Measurements from ENCODE around the gene NSG1.

DNA sequence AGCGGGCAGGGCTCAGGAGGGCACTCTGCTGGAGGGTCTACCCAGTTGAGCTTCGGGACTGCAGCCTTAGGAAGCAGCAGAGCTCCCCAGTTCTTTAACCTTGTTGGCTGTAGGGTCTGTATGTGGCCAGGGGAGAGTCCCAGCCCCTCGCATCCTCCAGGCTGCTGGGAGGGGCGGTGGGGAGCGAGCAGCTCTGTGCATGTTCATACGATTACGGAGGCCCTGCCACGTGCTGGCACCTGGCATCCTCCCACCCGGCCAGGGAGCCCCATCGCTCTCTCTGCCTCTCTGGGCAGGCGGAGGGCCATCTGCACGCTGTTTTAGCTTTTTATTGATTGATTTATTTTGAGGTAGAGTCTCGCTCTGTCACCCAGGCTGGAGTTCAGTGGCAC lies 21.2 kb downstream of the NSG1 start:
- TF ChIP-seq, protein P1, sequence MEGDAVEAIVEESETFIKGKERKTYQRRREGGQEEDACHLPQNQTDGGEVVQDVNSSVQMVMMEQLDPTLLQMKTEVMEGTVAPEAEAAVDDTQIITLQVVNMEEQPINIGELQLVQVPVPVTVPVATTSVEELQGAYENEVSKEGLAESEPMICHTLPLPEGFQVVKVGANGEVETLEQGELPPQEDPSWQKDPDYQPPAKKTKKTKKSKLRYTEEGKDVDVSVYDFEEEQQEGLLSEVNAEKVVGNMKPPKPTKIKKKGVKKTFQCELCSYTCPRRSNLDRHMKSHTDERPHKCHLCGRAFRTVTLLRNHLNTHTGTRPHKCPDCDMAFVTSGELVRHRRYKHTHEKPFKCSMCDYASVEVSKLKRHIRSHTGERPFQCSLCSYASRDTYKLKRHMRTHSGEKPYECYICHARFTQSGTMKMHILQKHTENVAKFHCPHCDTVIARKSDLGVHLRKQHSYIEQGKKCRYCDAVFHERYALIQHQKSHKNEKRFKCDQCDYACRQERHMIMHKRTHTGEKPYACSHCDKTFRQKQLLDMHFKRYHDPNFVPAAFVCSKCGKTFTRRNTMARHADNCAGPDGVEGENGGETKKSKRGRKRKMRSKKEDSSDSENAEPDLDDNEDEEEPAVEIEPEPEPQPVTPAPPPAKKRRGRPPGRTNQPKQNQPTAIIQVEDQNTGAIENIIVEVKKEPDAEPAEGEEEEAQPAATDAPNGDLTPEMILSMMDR (conservative IDR thresholded peaks at IDR 0.05; ENCODE audit: low read depth, low read length), result no peak
- TF ChIP-seq POLR2A (IDR thresholded peaks at IDR 0.05; ENCODE audit: low read depth, low read length), result no peak
- TF ChIP-seq, protein P2, sequence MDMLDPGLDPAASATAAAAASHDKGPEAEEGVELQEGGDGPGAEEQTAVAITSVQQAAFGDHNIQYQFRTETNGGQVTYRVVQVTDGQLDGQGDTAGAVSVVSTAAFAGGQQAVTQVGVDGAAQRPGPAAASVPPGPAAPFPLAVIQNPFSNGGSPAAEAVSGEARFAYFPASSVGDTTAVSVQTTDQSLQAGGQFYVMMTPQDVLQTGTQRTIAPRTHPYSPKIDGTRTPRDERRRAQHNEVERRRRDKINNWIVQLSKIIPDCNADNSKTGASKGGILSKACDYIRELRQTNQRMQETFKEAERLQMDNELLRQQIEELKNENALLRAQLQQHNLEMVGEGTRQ (IDR thresholded peaks at IDR 0.05; ENCODE audit: low read depth, low read length), result no peak
- no peak for TF ChIP-seq SMC3 (IDR thresholded peaks at IDR 0.05; ENCODE audit: low read depth, low read length)
- TF ChIP-seq, protein P3, sequence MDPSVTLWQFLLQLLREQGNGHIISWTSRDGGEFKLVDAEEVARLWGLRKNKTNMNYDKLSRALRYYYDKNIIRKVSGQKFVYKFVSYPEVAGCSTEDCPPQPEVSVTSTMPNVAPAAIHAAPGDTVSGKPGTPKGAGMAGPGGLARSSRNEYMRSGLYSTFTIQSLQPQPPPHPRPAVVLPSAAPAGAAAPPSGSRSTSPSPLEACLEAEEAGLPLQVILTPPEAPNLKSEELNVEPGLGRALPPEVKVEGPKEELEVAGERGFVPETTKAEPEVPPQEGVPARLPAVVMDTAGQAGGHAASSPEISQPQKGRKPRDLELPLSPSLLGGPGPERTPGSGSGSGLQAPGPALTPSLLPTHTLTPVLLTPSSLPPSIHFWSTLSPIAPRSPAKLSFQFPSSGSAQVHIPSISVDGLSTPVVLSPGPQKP (IDR thresholded peaks at IDR 0.05; ENCODE audit: borderline replicate concordance, low read depth, low read length), result no peak
